MM.1S (cell line): ENCODE results near the gene ZNF587B.
"Not testable (repeated sequence)": the region's sequence is repeated elsewhere in the genome, so short reads cannot be mapped to it uniquely, and the experiment has no call there.

ENCODE experiments used
- DNase-seq: peaks from one replicate; pipeline ENCODE4 v3.0.0-alpha.2; 2015
- H2AFZ ChIP-seq: fragments of 300-600 bp; sonication (generic); 2 replicates; pipeline ENCODE4 v1.6.0; 2016; ENCODE audit warnings: antibody characterized with exemption, low read length
- H3F3A ChIP-seq: fragments of 300-600 bp; sonication (generic); 2 replicates; pipeline ENCODE4 v1.6.1; 2016; ENCODE audit warnings: mild to moderate bottlenecking, antibody characterized with exemption, low read length, moderate library complexity, mixed read lengths; ENCODE audit not compliant: insufficient read depth
- H3K27ac ChIP-seq: fragments of 300-600 bp; sonication (generic); 2 replicates; pipeline ENCODE4 v1.5.1; 2016; ENCODE audit warnings: mild to moderate bottlenecking, low read length
- H3K27me3 ChIP-seq: fragments of 300-600 bp; sonication (generic); replicated peaks from 2 replicates; pipeline ENCODE4 v1.6.0; 2016; ENCODE audit warnings: low read length; ENCODE audit not compliant: insufficient read depth
- H3K36me3 ChIP-seq: fragments of 300-600 bp; sonication (generic); replicated peaks from 2 replicates; pipeline ENCODE4 v1.6.1; 2016; ENCODE audit warnings: mild to moderate bottlenecking, low read length, mixed read lengths; ENCODE audit not compliant: insufficient read depth
- H3K4me1 ChIP-seq: fragments of 300-600 bp; sonication (generic); 2 replicates; pipeline ENCODE4 v1.6.1; 2016; ENCODE audit warnings: low read length, mixed read lengths
- H3K4me2 ChIP-seq: fragments of 300-600 bp; sonication (generic); 2 replicates; pipeline ENCODE4 v1.6.0; 2016; ENCODE audit warnings: low read depth, low read length
- H3K4me3 ChIP-seq: fragments of 300-600 bp; sonication (generic); 2 replicates; pipeline ENCODE4 v1.5.1; 2016; ENCODE audit warnings: low read length, mixed read lengths
- H3K79me2 ChIP-seq: fragments of 300-600 bp; sonication (generic); 2 replicates; pipeline ENCODE4 v1.6.1; 2016; ENCODE audit warnings: mixed run types, low read length, mixed read lengths
- H3K9ac ChIP-seq: fragments of 300-600 bp; sonication (generic); 2 replicates; pipeline ENCODE4 v1.6.1; 2016; ENCODE audit warnings: low read length, mixed read lengths
- H3K9me2 ChIP-seq: fragments of 300-600 bp; sonication (generic); replicated peaks from 2 replicates; pipeline ENCODE4 v1.6.1; 2016; ENCODE audit warnings: mild to moderate bottlenecking, low read length, mixed read lengths; ENCODE audit not compliant: insufficient read depth
- H3K9me3 ChIP-seq: fragments of 300-600 bp; sonication (generic); replicated peaks from 2 replicates; pipeline ENCODE4 v1.6.1; 2016; ENCODE audit warnings: mild to moderate bottlenecking, low read length, mixed read lengths; ENCODE audit not compliant: insufficient read depth
- H4K20me1 ChIP-seq: fragments of 300-600 bp; sonication (generic); 2 replicates; pipeline ENCODE4 v1.6.1; 2016; ENCODE audit warnings: mild to moderate bottlenecking, low read length, moderate library complexity, mixed read lengths; ENCODE audit not compliant: insufficient read depth
- CTCF ChIP-seq: fragments of 300-600 bp; sonication (generic); IDR thresholded peaks from 2 replicates; pipeline ENCODE4 v1.5.1; 2016; ENCODE audit warnings: antibody characterized with exemption, low read length, mixed read lengths
- EZH2 ChIP-seq: fragments of 300-600 bp; sonication (generic); optimal IDR thresholded peaks from 2 replicates; pipeline ENCODE3; 2017; ENCODE audit warnings: low read depth, mild to moderate bottlenecking, antibody characterized with exemption, low read length, mixed read lengths
- EZH2phosphoT487 ChIP-seq: fragments of 300-600 bp; sonication (generic); IDR thresholded peaks from 2 replicates; pipeline ENCODE4 v1.6.1; 2018; ENCODE audit warnings: antibody characterized with exemption, low read length

ZNF587B gene

GRCh38 chr19:57849162-57849665 lies 19.1 kb downstream of the ZNF587B start:
- not testable (repeated sequence) for H3F3A ChIP-seq, H2AFZ ChIP-seq, H3K27me3 ChIP-seq, H3K27ac ChIP-seq, H3K4me1 ChIP-seq, H3K36me3 ChIP-seq, DNase-seq, H4K20me1 ChIP-seq, H3K9me3 ChIP-seq, H3K9ac ChIP-seq, H3K4me2 ChIP-seq, H3K9me2 ChIP-seq
- Histone ChIP-seq H3K79me2 (peaks cover 26% of the 10 kb centered on the region), H3K4me3 (peak overlapping the region; percentile 68; the same call in 1 of the 2 replicates)

GRCh38 chr19:57849666-57850473 lies 19.8 kb downstream of the ZNF587B start, which contains the start of gene ZNF587:
ZNF587 (plus strand) TSS chr19:57849859; CDS start chr19:57850039, 180 bp downstream.
- not testable (repeated sequence) for H3K4me1 ChIP-seq, H3K9me3 ChIP-seq, H3K36me3 ChIP-seq, H3K9me2 ChIP-seq, H3F3A ChIP-seq, H3K27ac ChIP-seq, H4K20me1 ChIP-seq, H3K27me3 ChIP-seq, H2AFZ ChIP-seq
- peak within 1 kb of the TSS; percentile 68 for H3K4me3 ChIP-seq
- DNase-seq = peak; percentile 56
- peak within 1 kb of the TSS; percentile 58; the same call in 1 of the 2 replicates for H3K9ac ChIP-seq
- H3K79me2 ChIP-seq = peaks cover 23% of the 10 kb centered on the region
- peak within 1 kb of the TSS; percentile 11; the same call in 1 of the 2 replicates for H3K4me2 ChIP-seq

- Histone ChIP-seq H3K36me3 (no peaks in the 10 kb centered on the region), H3K9me3 (no peaks in the 10 kb centered on the region), H3K9me2 (no peaks in the 10 kb centered on the region), H4K20me1 (no peaks in the 10 kb centered on the region), H3K9ac (no peak overlapping the region), H3K4me3 (peak overlapping the region; percentile 68), H3K27me3 (no peaks in the 10 kb centered on the region), H3K27ac (no peak overlapping the region), H2AFZ (no peak overlapping the region), H3F3A (no peaks in the 10 kb centered on the region), H3K79me2 (peaks cover 18% of the 10 kb centered on the region), H3K4me2 (peak overlapping the region; percentile 11; the same call in 1 of the 2 replicates), H3K4me1 (no peaks in the 10 kb centered on the region)
- no peak for DNase-seq
- no peak for TF ChIP-seq CTCF
- TF ChIP-seq EZH2 = no peak
- TF ChIP-seq EZH2phosphoT487 = no peak
Observed at GRCh38 chr19:57850553-57851017, 20.5 kb downstream of the ZNF587B start.

- H3K9ac ChIP-seq, H3K4me3 ChIP-seq, H3K9me3 ChIP-seq, H3K27me3 ChIP-seq, H2AFZ ChIP-seq, H4K20me1 ChIP-seq, H3K36me3 ChIP-seq, DNase-seq, H3K4me1 ChIP-seq, H3K27ac ChIP-seq, H3K9me2 ChIP-seq, H3K4me2 ChIP-seq, H3F3A ChIP-seq: not testable (repeated sequence)
- peaks cover 16% of the 10 kb centered on the region; the same call in 1 of the 2 replicates for H3K79me2 ChIP-seq
Observed at GRCh38 chr19:57851812-57852603, 21.9 kb downstream of the ZNF587B start.

- peaks cover 16% of the 10 kb centered on the region; the same call in 1 of the 2 replicates for H3K79me2 ChIP-seq
- H3K9ac ChIP-seq, H3F3A ChIP-seq, H3K4me1 ChIP-seq, H4K20me1 ChIP-seq, DNase-seq, H3K36me3 ChIP-seq, H3K27ac ChIP-seq, H2AFZ ChIP-seq, H3K27me3 ChIP-seq, H3K4me2 ChIP-seq, H3K4me3 ChIP-seq, H3K9me3 ChIP-seq, H3K9me2 ChIP-seq: not testable (repeated sequence)
Observed at GRCh38 chr19:57854117-57854516, 24.0 kb downstream of the ZNF587B start.

GRCh38 chr19:57862351-57862750 lies 32.3 kb downstream of the ZNF587B start:
- H3K27ac ChIP-seq, H3K79me2 ChIP-seq, DNase-seq, H3K9me2 ChIP-seq, H3K27me3 ChIP-seq, H3K4me2 ChIP-seq, H3K9ac ChIP-seq, H4K20me1 ChIP-seq, H3K4me3 ChIP-seq, H3F3A ChIP-seq, H2AFZ ChIP-seq, H3K9me3 ChIP-seq, H3K4me1 ChIP-seq: not testable (repeated sequence)
- H3K36me3 ChIP-seq = peaks cover 12% of the 10 kb centered on the region
